ENCODE data around the gene IRF3. TPM values are rescaled to one million over a fixed set of nuclear protein-coding genes. Genes with fewer than 3 reads are reported as not detected.
A peak's percentile ranks its signal among the peaks of the same experiment; 100 is the strongest.

IRF3 gene
- total and polyA plus RNA-seq, 2 donors (not counting 1 experiment from before 2014, with no cell fraction given): 22.0 to 55.2 TPM

- H3K27ac ChIP-seq (ENCODE audit: insufficient read depth, low read length): peak overlapping the region; percentile 52
- no peaks in the 10 kb centered on the region for H4K20me1 ChIP-seq (ENCODE audit: control insufficient read depth, extremely low read depth, insufficient read depth, low read length)
- no peaks in the 10 kb centered on the region for H3K9me3 ChIP-seq (ENCODE audit: control insufficient read depth, insufficient read depth, low read depth, low read length)
- peaks cover 19% of the 10 kb centered on the region for H3K36me3 ChIP-seq (ENCODE audit: control insufficient read depth, insufficient read depth, low read length)
- no peak overlapping the region for H3K9ac ChIP-seq (ENCODE audit: insufficient read depth, low read length)
- no peaks in the 10 kb centered on the region for H3K27me3 ChIP-seq (ENCODE audit: control insufficient read depth, insufficient read depth, low read length)
- peak; percentile 61 to 83 for DNase-seq (ENCODE audit: low read depth in 2 of 2)
- peak overlapping the region in 2 of 4 experiments; percentile 30 to 32 for H3K4me3 ChIP-seq (replicated peaks in 1 of 4; ENCODE audit: control extremely low read depth in 1 of 4, insufficient read depth in 1 of 4, low read depth in 3 of 4, low read length in 4 of 4)
- no peak for TF ChIP-seq EZH2 (IDR thresholded peaks at IDR 0.05; ENCODE audit: low read length, missing control alignments)
- TF ChIP-seq CTCF (conservative IDR thresholded peaks at IDR 0.05 in 1 of 2, IDR thresholded peaks at IDR 0.05 in 1 of 2; ENCODE audit: low read depth in 1 of 2, low read length in 2 of 2): peak; percentile 90 to 98
- peaks cover 4% of the 10 kb centered on the region for H3K4me1 ChIP-seq (ENCODE audit: control insufficient read depth, extremely low read depth, insufficient read depth, low read length)
- H2AFZ ChIP-seq (ENCODE audit: low read length): no peak overlapping the region
- peak overlapping the region; percentile 62 for H3K4me2 ChIP-seq (ENCODE audit: extremely low read depth, insufficient read depth, low read length)
- H3K79me2 ChIP-seq (ENCODE audit: control insufficient read depth, insufficient read depth, low read length): peaks cover 40% of the 10 kb centered on the region
These were observed 15.0 kb upstream of the IRF3 start for GRCh38 chr19:49680421-49681351.

- H3K79me2 ChIP-seq (ENCODE audit: control insufficient read depth, insufficient read depth, low read length): peaks cover 40% of the 10 kb centered on the region
These were observed 14.2 kb upstream of the IRF3 start for GRCh38 chr19:49679771-49680413.

More at GRCh38 chr19:49679771-49680413, 14.2 kb upstream of the IRF3 start:
- H2AFZ ChIP-seq (ENCODE audit: low read length): no peak overlapping the region
- H3K4me3 ChIP-seq (replicated peaks in 1 of 4; ENCODE audit: control extremely low read depth in 1 of 4, insufficient read depth in 1 of 4, low read depth in 3 of 4, low read length in 4 of 4): no peak overlapping the region
- H3K9me3 ChIP-seq (ENCODE audit: control insufficient read depth, insufficient read depth, low read depth, low read length): no peaks in the 10 kb centered on the region
- TF ChIP-seq CTCF (conservative IDR thresholded peaks at IDR 0.05 in 1 of 2, IDR thresholded peaks at IDR 0.05 in 1 of 2; ENCODE audit: low read depth in 1 of 2, low read length in 2 of 2) (no peak), EZH2 (IDR thresholded peaks at IDR 0.05; ENCODE audit: low read length, missing control alignments) (no peak)
- no peak overlapping the region for H3K9ac ChIP-seq (ENCODE audit: insufficient read depth, low read length)
- peaks cover 4% of the 10 kb centered on the region for H3K4me1 ChIP-seq (ENCODE audit: control insufficient read depth, extremely low read depth, insufficient read depth, low read length)
- H3K4me2 ChIP-seq (ENCODE audit: extremely low read depth, insufficient read depth, low read length): no peak overlapping the region
- H3K27me3 ChIP-seq (ENCODE audit: control insufficient read depth, insufficient read depth, low read length): no peaks in the 10 kb centered on the region
- H3K36me3 ChIP-seq (ENCODE audit: control insufficient read depth, insufficient read depth, low read length): peaks cover 15% of the 10 kb centered on the region
- no peak for DNase-seq (ENCODE audit: low read depth in 2 of 2)
- H4K20me1 ChIP-seq (ENCODE audit: control insufficient read depth, extremely low read depth, insufficient read depth, low read length): no peaks in the 10 kb centered on the region
- H3K27ac ChIP-seq (ENCODE audit: insufficient read depth, low read length): peak overlapping the region; percentile 52
